DOHH2 (cell line): ENCODE data around the gene LRRFIP2.

Experiments used
- H3F3A ChIP-seq: fragments of 200-600 bp; sonication (generic), shearing (Covaris generic); 2 replicates; pipeline ENCODE4 v1.6.0; 2016; ENCODE audit warnings: antibody characterized with exemption, mild to moderate bottlenecking; ENCODE audit not compliant: control insufficient read depth, insufficient read depth
- H3K27ac ChIP-seq: fragments of 200-600 bp; sonication (generic); 2 replicates; pipeline ENCODE4 v1.5.1; 2014; ENCODE audit warnings: low read depth, mild to moderate bottlenecking, low read length, moderate library complexity
- H3K27me3 ChIP-seq: fragments of 200-600 bp; sonication (generic); 2 replicates; pipeline ENCODE4 v1.6.1; 2014; ENCODE audit warnings: mild to moderate bottlenecking, low read length, mixed read lengths; ENCODE audit not compliant: control insufficient read depth
- H3K36me3 ChIP-seq: fragments of 200-600 bp; sonication (generic); 2 replicates; pipeline ENCODE4 v1.6.1; 2014; ENCODE audit warnings: mild to moderate bottlenecking, low read length, moderate library complexity, mixed read lengths; ENCODE audit not compliant: control insufficient read depth
- H3K4me1 ChIP-seq: fragments of 200-600 bp; sonication (generic); 2 replicates; pipeline ENCODE4 v1.6.1; 2014; ENCODE audit warnings: mild to moderate bottlenecking, low read length, mixed read lengths; ENCODE audit not compliant: control insufficient read depth
- H3K4me2 ChIP-seq: fragments of 200-600 bp; sonication (generic); 2 replicates; pipeline ENCODE4 v1.6.0; 2014; ENCODE audit warnings: mild to moderate bottlenecking, low read length, moderate library complexity
- H3K4me3 ChIP-seq: fragments of 200-600 bp; sonication (generic); 2 replicates; pipeline ENCODE4 v1.5.1; 2014; ENCODE audit warnings: mild to moderate bottlenecking, low read length, mixed read lengths
- H3K79me2 ChIP-seq: fragments of 200-600 bp; sonication (generic); 2 replicates; pipeline ENCODE4 v1.6.1; 2014; ENCODE audit warnings: mild to moderate bottlenecking, low read length, mixed read lengths; ENCODE audit not compliant: control insufficient read depth
- H3K9me2 ChIP-seq: fragments of 200-600 bp; sonication (generic); replicated peaks from 2 replicates; pipeline ENCODE4 v1.6.1; 2014; ENCODE audit warnings: mild to moderate bottlenecking, low read length, mixed read lengths; ENCODE audit not compliant: control insufficient read depth
- H3K9me3 ChIP-seq: fragments of 200-600 bp; sonication (generic); 2 replicates; pipeline ENCODE4 v1.6.1; 2014; ENCODE audit warnings: antibody characterized with exemption, low read length, mixed read lengths; ENCODE audit not compliant: control insufficient read depth, insufficient read depth
- H4K20me1 ChIP-seq: fragments of 200-600 bp; sonication (generic); 2 replicates; pipeline ENCODE4 v1.6.0; 2014; ENCODE audit warnings: low read depth, mild to moderate bottlenecking, antibody characterized with exemption, low read length, moderate library complexity; ENCODE audit not compliant: control insufficient read depth, insufficient read depth
- EZH2phosphoT487 ChIP-seq: fragments of 200-600 bp; sonication (generic); IDR thresholded peaks from 2 replicates; pipeline ENCODE4 v1.6.1; 2017; ENCODE audit warnings: borderline replicate concordance, mild to moderate bottlenecking, antibody characterized with exemption, low read length, moderate library complexity, mixed read lengths
- TF ChIP-seq, protein P1 (sequence below): fragments of 200-600 bp; sonication (generic); IDR thresholded peaks from one replicate; pipeline ENCODE4 v1.5.1; 2014; ENCODE audit warnings: antibody characterized with exemption, mild to moderate bottlenecking, low read depth, low read length; ENCODE audit not compliant: poor library complexity, severe bottlenecking

LRRFIP2 gene

DNA sequence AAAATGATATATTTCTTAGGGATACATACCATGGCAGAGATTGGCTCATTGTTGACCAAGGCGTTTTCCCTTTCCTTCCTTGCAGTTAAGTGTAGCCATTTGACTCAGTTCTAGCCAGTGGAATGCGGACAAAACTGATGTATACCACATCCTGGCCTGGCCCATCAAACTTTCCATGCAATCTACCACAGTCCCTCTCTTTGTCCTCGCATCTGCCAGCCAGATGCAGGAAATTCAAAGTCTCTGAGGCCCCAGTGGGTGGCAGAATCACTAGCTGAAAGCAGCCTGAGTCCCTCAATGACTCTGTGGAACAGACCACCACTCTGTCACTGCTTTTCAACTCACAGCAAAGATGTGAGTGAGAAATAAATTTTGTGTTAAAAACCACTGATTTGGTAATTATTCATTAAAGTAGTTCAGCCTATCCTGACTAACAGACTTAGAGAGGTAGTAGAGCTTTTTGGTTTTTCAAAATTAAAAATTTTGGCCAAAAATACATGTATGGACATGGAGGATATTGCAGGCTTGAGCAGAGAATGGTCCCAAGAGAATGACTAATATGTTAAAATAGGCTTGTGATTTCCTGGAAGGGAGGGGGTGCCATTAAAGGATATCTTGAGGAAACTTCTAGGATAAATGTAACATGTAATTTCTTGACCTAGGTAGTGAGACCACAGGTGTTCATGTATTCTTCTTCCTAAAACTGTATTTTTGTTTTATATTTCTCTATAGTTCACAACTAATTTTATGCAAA is 10.9 kb downstream of the LRRFIP2 start:
- no peaks in the 10 kb centered on the region for H3K9me2 ChIP-seq
- no peak overlapping the region for H3K4me2 ChIP-seq
- no peaks in the 10 kb centered on the region for H4K20me1 ChIP-seq
- H3K4me1 ChIP-seq: peaks cover 3% of the 10 kb centered on the region; the same call in 1 of the 2 replicates
- H3K27ac ChIP-seq: no peak overlapping the region
- H3K27me3 ChIP-seq: no peaks in the 10 kb centered on the region
- H3K79me2 ChIP-seq: no peaks in the 10 kb centered on the region; the same call in none of the 2 replicates
- H3K4me3 ChIP-seq: no peak overlapping the region
- H3K36me3 ChIP-seq: peaks cover 3% of the 10 kb centered on the region; the same call in 1 of the 2 replicates
- H3K9me3 ChIP-seq: no peaks in the 10 kb centered on the region
- no peaks in the 10 kb centered on the region for H3F3A ChIP-seq
- TF ChIP-seq, protein P1, sequence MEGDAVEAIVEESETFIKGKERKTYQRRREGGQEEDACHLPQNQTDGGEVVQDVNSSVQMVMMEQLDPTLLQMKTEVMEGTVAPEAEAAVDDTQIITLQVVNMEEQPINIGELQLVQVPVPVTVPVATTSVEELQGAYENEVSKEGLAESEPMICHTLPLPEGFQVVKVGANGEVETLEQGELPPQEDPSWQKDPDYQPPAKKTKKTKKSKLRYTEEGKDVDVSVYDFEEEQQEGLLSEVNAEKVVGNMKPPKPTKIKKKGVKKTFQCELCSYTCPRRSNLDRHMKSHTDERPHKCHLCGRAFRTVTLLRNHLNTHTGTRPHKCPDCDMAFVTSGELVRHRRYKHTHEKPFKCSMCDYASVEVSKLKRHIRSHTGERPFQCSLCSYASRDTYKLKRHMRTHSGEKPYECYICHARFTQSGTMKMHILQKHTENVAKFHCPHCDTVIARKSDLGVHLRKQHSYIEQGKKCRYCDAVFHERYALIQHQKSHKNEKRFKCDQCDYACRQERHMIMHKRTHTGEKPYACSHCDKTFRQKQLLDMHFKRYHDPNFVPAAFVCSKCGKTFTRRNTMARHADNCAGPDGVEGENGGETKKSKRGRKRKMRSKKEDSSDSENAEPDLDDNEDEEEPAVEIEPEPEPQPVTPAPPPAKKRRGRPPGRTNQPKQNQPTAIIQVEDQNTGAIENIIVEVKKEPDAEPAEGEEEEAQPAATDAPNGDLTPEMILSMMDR: no peak
- TF ChIP-seq EZH2phosphoT487: no peak

DNA sequence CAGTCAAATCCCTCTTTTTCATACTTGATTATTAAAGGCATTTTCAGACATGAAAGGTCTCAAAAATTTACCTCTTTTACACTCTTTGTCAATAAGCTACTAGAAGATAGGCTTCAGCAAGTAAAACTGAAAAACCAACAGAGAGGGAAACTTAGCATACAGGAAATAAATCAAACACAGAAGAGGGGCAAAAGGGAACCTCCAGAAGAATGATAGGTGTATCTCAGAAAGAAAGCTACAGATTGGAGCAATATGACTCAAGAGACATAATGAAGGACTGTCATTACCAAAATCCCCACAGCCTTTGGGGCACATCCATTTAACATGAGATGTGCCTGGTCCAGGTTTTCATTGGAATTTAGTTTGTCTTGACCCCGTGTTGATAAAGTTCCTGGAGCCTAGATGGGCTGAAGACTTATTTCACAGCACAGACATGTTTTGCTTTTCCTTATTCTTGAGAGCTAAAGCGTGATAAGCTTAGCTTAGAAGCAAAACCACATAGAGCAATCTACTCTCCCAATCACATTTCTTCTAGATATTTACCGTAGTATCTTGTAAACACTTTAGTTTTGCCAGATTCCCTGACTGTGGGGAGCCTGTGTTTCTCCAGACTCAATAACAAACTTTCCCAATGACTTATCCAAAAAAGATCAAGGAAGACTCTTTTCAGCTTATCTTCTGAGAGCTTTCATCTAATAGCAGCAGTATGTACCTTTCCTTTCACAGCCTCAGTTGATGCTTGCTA is 11.7 kb downstream of the LRRFIP2 start:
- H3K9me3 ChIP-seq: no peaks in the 10 kb centered on the region
- H3F3A ChIP-seq: no peaks in the 10 kb centered on the region
- H3K27me3 ChIP-seq: no peaks in the 10 kb centered on the region
- H3K4me2 ChIP-seq: no peak overlapping the region
- no peak overlapping the region for H3K4me3 ChIP-seq
- no peaks in the 10 kb centered on the region for H3K36me3 ChIP-seq
- no peaks in the 10 kb centered on the region for H4K20me1 ChIP-seq
- H3K4me1 ChIP-seq: peaks cover 3% of the 10 kb centered on the region; the same call in 1 of the 2 replicates
- TF ChIP-seq, protein P1: no peak
- TF ChIP-seq EZH2phosphoT487: no peak
- H3K9me2 ChIP-seq: no peaks in the 10 kb centered on the region
- no peaks in the 10 kb centered on the region; the same call in 1 of the 2 replicates for H3K79me2 ChIP-seq
- no peak overlapping the region for H3K27ac ChIP-seq

DNA sequence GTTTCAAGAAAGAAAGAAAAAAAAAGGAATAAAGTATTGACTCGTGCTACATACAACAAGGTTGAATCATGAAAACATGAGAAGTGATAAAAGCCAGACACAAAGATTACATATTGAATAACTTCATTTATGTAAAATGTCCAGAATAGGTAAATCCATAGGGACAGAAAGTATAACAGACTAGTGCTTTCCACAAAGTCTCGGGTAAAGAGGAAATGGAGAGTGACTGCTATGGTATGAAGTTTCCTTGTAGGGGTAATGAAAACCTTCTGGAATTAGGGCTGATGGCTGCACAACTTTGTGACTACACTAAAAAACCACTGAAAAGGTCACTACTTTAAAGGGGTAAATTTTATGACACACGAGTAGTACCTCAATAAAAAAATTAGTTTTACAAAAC is 13.0 kb downstream of the LRRFIP2 start:
- no peaks in the 10 kb centered on the region; the same call in 1 of the 2 replicates for H3K79me2 ChIP-seq
- H3F3A ChIP-seq: no peaks in the 10 kb centered on the region
- no peak for TF ChIP-seq EZH2phosphoT487
- TF ChIP-seq, protein P1: no peak
- H4K20me1 ChIP-seq: no peaks in the 10 kb centered on the region
- no peak overlapping the region for H3K27ac ChIP-seq
- no peaks in the 10 kb centered on the region for H3K9me3 ChIP-seq
- no peaks in the 10 kb centered on the region for H3K36me3 ChIP-seq
- H3K4me1 ChIP-seq: peaks cover 3% of the 10 kb centered on the region; the same call in 1 of the 2 replicates
- no peaks in the 10 kb centered on the region for H3K27me3 ChIP-seq
- H3K4me2 ChIP-seq: no peak overlapping the region
- no peak overlapping the region for H3K4me3 ChIP-seq
- H3K9me2 ChIP-seq: no peaks in the 10 kb centered on the region
